ENCODE data around the gene GOLGA6B. TPM values are rescaled to one million over a fixed set of nuclear protein-coding genes. Genes with fewer than 3 reads are reported as not detected.
"Not testable (repeated sequence)": the region's sequence is repeated elsewhere in the genome, so short reads cannot be mapped to it uniquely, and the experiment has no call there.

Gene GOLGA6B
- total RNA-seq, 1 experiment from 2014 or later = 0.33 TPM

DNA sequence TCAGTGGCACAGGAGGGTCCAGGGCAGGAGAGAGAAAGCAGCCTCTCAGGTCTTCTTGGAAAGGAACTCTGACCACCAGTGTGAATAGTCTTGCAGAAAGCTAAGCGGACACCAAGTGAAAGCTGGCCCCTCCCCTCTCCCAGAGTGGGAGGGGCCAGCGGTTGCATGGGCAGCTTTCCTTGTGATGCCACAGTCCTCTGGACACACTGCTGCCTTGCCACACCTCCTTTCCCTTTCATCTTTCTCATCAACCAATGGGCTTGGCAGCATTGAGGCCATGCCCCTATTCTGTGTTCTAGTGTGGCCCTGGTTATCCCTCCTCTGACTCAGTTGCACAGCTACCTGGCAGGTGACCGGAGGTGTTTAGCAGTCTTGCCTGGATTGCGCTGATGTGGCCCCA, 49.7 kb upstream of the GOLGA6B start:
- H3K4me3 Mint-ChIP-seq = no peak overlapping the region
- no peak overlapping the region for H2BK15ac ChIP-seq (ENCODE audit: low read depth, low read length)
- H3K79me1 ChIP-seq (ENCODE audit: insufficient read depth, low read depth, low read length, poor library complexity, severe bottlenecking) = no peaks in the 10 kb centered on the region
- H3K27ac ChIP-seq (ENCODE audit: insufficient read length, low read depth, low read length) = no peak overlapping the region
- no peaks in the 10 kb centered on the region for H3K4me1 ChIP-seq (ENCODE audit: insufficient read depth, low read length)
- no peaks in the 10 kb centered on the region for H4K20me1 ChIP-seq (ENCODE audit: control insufficient read depth, insufficient read depth, insufficient read length)
- no peaks in the 10 kb centered on the region for H3K9me3 ChIP-seq (ENCODE audit: control insufficient read depth, low read depth, low read length)
- no peak overlapping the region for H2AK5ac ChIP-seq (ENCODE audit: insufficient read length, low read length)
- H4K8ac ChIP-seq (replicated peaks; ENCODE audit: insufficient read length, low read depth, low read length) = no peak overlapping the region
- DNase-seq = peak; percentile 90
- no peak overlapping the region for H2BK12ac ChIP-seq (ENCODE audit: insufficient read length, low read depth, low read length)
- TF ChIP-seq, protein P1, sequence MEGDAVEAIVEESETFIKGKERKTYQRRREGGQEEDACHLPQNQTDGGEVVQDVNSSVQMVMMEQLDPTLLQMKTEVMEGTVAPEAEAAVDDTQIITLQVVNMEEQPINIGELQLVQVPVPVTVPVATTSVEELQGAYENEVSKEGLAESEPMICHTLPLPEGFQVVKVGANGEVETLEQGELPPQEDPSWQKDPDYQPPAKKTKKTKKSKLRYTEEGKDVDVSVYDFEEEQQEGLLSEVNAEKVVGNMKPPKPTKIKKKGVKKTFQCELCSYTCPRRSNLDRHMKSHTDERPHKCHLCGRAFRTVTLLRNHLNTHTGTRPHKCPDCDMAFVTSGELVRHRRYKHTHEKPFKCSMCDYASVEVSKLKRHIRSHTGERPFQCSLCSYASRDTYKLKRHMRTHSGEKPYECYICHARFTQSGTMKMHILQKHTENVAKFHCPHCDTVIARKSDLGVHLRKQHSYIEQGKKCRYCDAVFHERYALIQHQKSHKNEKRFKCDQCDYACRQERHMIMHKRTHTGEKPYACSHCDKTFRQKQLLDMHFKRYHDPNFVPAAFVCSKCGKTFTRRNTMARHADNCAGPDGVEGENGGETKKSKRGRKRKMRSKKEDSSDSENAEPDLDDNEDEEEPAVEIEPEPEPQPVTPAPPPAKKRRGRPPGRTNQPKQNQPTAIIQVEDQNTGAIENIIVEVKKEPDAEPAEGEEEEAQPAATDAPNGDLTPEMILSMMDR (conservative IDR thresholded peaks at IDR 0.05) = no peak
- H3K4ac ChIP-seq (ENCODE audit: low read depth, low read length) = no peak overlapping the region
- H3K27me3 Mint-ChIP-seq (ENCODE audit: low read depth) = peaks cover 6% of the 10 kb centered on the region
- H4K91ac ChIP-seq (ENCODE audit: insufficient read length, low read depth, low read length) = no peak overlapping the region
- no peak overlapping the region for H2AFZ ChIP-seq (ENCODE audit: low read length)
- H3K56ac ChIP-seq (ENCODE audit: insufficient read length, low read depth, low read length) = no peak overlapping the region
- no peak overlapping the region for H3K18ac ChIP-seq (ENCODE audit: insufficient read length, low read depth, low read length)
- H4K5ac ChIP-seq (ENCODE audit: insufficient read length, low read depth, low read length) = no peak overlapping the region
- no peak overlapping the region for H3K9ac ChIP-seq (ENCODE audit: extremely low read depth, insufficient read length, low read length)
- no peak overlapping the region for H3K27ac Mint-ChIP-seq
- H3K9me3 Mint-ChIP-seq = no peaks in the 10 kb centered on the region
- no peaks in the 10 kb centered on the region for H3K23me2 ChIP-seq (ENCODE audit: insufficient read length, low read depth, low read length, poor library complexity, severe bottlenecking)
- no peaks in the 10 kb centered on the region; a peak in 1 of 7 replicates for H3K36me3 Mint-ChIP-seq (ENCODE audit: insufficient read depth in 1 of 3, low read depth in 3 of 3)
- H3K79me2 ChIP-seq (ENCODE audit: insufficient read depth, low read length) = no peaks in the 10 kb centered on the region
- no CpG with 5 or more reads among the region's 4 CpGs for WGBS (ENCODE audit: extremely low coverage, insufficient read length, low lambda C conversion rate)
- H3K23ac ChIP-seq (ENCODE audit: insufficient read length, low read depth, low read length) = no peak overlapping the region
- no peak overlapping the region for H3T11ph ChIP-seq (ENCODE audit: low read length)
- H3K4me1 Mint-ChIP-seq = peaks cover 14 to 23% of the 10 kb centered on the region in 2 experiments
- H3K27me3 ChIP-seq (ENCODE audit: insufficient read depth, low read length) = no peaks in the 10 kb centered on the region
- no peak overlapping the region for H3K4me2 ChIP-seq (ENCODE audit: insufficient read depth, insufficient read length, low read length)
- H2BK120ac ChIP-seq (ENCODE audit: low read depth, low read length, poor library complexity, severe bottlenecking) = no peak overlapping the region
- no peak overlapping the region for H2BK20ac ChIP-seq (ENCODE audit: low read depth, low read length, poor library complexity, severe bottlenecking)
- H2BK5ac ChIP-seq (ENCODE audit: insufficient read length, low read length) = no peak overlapping the region
- no peak overlapping the region for H3K14ac ChIP-seq (ENCODE audit: insufficient read depth, low read length)

DNA sequence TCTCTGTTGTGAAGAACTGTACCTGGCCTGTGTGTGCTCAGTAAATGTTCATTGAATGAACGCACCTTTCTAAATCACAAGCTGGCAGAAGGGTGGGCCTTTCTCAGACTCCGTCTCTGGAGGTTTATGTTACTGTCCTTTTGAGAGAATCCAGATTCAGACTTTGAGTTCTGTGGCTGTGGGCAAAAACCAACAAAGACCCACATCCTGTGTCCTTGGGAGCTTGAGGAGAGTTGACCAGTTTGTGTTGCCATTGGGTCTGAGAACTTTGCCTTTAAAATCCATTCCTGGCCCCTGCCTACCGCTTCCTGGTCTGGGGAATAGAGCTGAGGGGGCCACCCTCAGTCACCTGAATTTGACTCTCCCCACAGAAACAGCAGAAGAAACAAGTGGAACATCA, 46.4 kb upstream of the GOLGA6B start:
- H2BK15ac ChIP-seq (ENCODE audit: low read depth, low read length); H3T11ph ChIP-seq (ENCODE audit: low read length); H3K23ac ChIP-seq (ENCODE audit: insufficient read length, low read depth, low read length); H3K4me3 Mint-ChIP-seq; H3K4me1 ChIP-seq (ENCODE audit: insufficient read depth, low read length); H3K27me3 Mint-ChIP-seq (ENCODE audit: low read depth); H3K14ac ChIP-seq (ENCODE audit: insufficient read depth, low read length); H4K91ac ChIP-seq (ENCODE audit: insufficient read length, low read depth, low read length); H4K5ac ChIP-seq (ENCODE audit: insufficient read length, low read depth, low read length); H3K79me2 ChIP-seq (ENCODE audit: insufficient read depth, low read length); H3K18ac ChIP-seq (ENCODE audit: insufficient read length, low read depth, low read length); H3K4me2 ChIP-seq (ENCODE audit: insufficient read depth, insufficient read length, low read length); H3K27ac ChIP-seq (ENCODE audit: insufficient read length, low read depth, low read length); H3K9me3 Mint-ChIP-seq; H3K9me3 ChIP-seq (ENCODE audit: control insufficient read depth, low read depth, low read length); H2BK5ac ChIP-seq (ENCODE audit: insufficient read length, low read length); H3K79me1 ChIP-seq (ENCODE audit: insufficient read depth, low read depth, low read length, poor library complexity, severe bottlenecking); H2AK5ac ChIP-seq (ENCODE audit: insufficient read length, low read length); H3K23me2 ChIP-seq (ENCODE audit: insufficient read length, low read depth, low read length, poor library complexity, severe bottlenecking); H4K8ac ChIP-seq (replicated peaks; ENCODE audit: insufficient read length, low read depth, low read length); H2BK12ac ChIP-seq (ENCODE audit: insufficient read length, low read depth, low read length); H3K36me3 Mint-ChIP-seq (ENCODE audit: insufficient read depth in 1 of 3, low read depth in 3 of 3); H3K9ac ChIP-seq (ENCODE audit: extremely low read depth, insufficient read length, low read length); H3K4ac ChIP-seq (ENCODE audit: low read depth, low read length); H2AFZ ChIP-seq (ENCODE audit: low read length); H3K27me3 ChIP-seq (ENCODE audit: insufficient read depth, low read length); H3K27ac Mint-ChIP-seq; H3K56ac ChIP-seq (ENCODE audit: insufficient read length, low read depth, low read length); H2BK120ac ChIP-seq (ENCODE audit: low read depth, low read length, poor library complexity, severe bottlenecking); DNase-seq; H2BK20ac ChIP-seq (ENCODE audit: low read depth, low read length, poor library complexity, severe bottlenecking); H4K20me1 ChIP-seq (ENCODE audit: control insufficient read depth, insufficient read depth, insufficient read length): not testable (repeated sequence)
- H3K4me1 Mint-ChIP-seq = peaks cover 14 to 23% of the 10 kb centered on the region in 2 experiments
- no CpG with 5 or more reads among the region's 3 CpGs for WGBS (ENCODE audit: extremely low coverage, insufficient read length, low lambda C conversion rate)

All from H9 (cell line).